GM19395 (cell line): ENCODE results near the gene LRBA.
"Not testable (repeated sequence)": the region's sequence is repeated elsewhere in the genome, so short reads cannot be mapped to it uniquely, and the experiment has no call there.

Experiments
- ATAC-seq: cut with Tn5 transposase; IDR thresholded peaks from one replicate; pipeline ENCODE4 v1.9.1; 2021; ENCODE audit warnings: mild to moderate bottlenecking, moderate library complexity; ENCODE audit not compliant: unreplicated experiment

Gene LRBA

GRCh38 chr4:150579551-150580234 lies 435.4 kb downstream of the LRBA start:
- no peak for ATAC-seq

GRCh38 chr4:150578745-150579501 lies 436.2 kb downstream of the LRBA start:
- ATAC-seq: no peak

GRCh38 chr4:150577796-150578195 lies 437.3 kb downstream of the LRBA start:
- no peak for ATAC-seq

GRCh38 chr4:150574678-150575077 lies 440.4 kb downstream of the LRBA start:
- no peak for ATAC-seq

- no peak for ATAC-seq
These were observed 441.6 kb downstream of the LRBA start for GRCh38 chr4:150573534-150573933.

GRCh38 chr4:150572704-150573504 lies 442.2 kb downstream of the LRBA start:
- no peak for ATAC-seq

GRCh38 chr4:150570862-150571261 lies 444.2 kb downstream of the LRBA start:
- ATAC-seq: no peak

GRCh38 chr4:150569998-150570535 lies 445.0 kb downstream of the LRBA start:
- ATAC-seq: no peak

- no peak for ATAC-seq
These were observed 445.6 kb downstream of the LRBA start for GRCh38 chr4:150569384-150569987.

GRCh38 chr4:150567070-150567469 lies 448.0 kb downstream of the LRBA start:
- ATAC-seq: no peak

- ATAC-seq: not testable (repeated sequence)
These were observed 450.1 kb downstream of the LRBA start for GRCh38 chr4:150564967-150565366.

- ATAC-seq: no peak
These were observed 452.3 kb downstream of the LRBA start for GRCh38 chr4:150562751-150563150.

GRCh38 chr4:150562250-150562649 lies 452.8 kb downstream of the LRBA start:
- no peak for ATAC-seq

GRCh38 chr4:150561143-150561737 lies 453.8 kb downstream of the LRBA start:
- no peak for ATAC-seq

- not testable (repeated sequence) for ATAC-seq
These were observed 457.3 kb downstream of the LRBA start for GRCh38 chr4:150557811-150558210.

GRCh38 chr4:150547154-150547838 lies 467.8 kb downstream of the LRBA start:
- ATAC-seq: no peak

- no peak for ATAC-seq
These were observed 468.8 kb downstream of the LRBA start for GRCh38 chr4:150546286-150546685.

GRCh38 chr4:150543042-150543441 lies 472.0 kb downstream of the LRBA start:
- no peak for ATAC-seq

GRCh38 chr4:150541681-150542080 lies 473.4 kb downstream of the LRBA start:
- ATAC-seq: no peak

GRCh38 chr4:150540959-150541360 lies 474.1 kb downstream of the LRBA start:
- ATAC-seq: no peak
